A673 (cell line): ENCODE measurements around the gene HEXIM1. TPM values are rescaled to one million over a fixed set of nuclear protein-coding genes. Genes with fewer than 3 reads are reported as not detected.

Source experiments
- BruUV-seq: library from RNA; stranded (reverse); fragments of 400-500 nt; replicated peaks from 2 replicates; lab custom pipeline; 2021; lab: Mats Ljungman, UMichigan
- CTCF ChIA-PET: fragments of 300-600 bp; sonication (Branson Sonifier 250); formaldehyde crosslinking; loops from one replicate; lab custom pipeline; 2022; ENCODE audit warnings: antibody characterized with exemption; lab: Charles Lee
- POLR2A ChIA-PET: fragments of 300-600 bp; sonication (Branson Sonifier 250); formaldehyde crosslinking; loops from one replicate; lab custom pipeline; 2022; ENCODE audit warnings: antibody characterized with exemption; ENCODE audit not compliant: low non-redundant PET; lab: Charles Lee
- DNase-seq: peaks from one replicate; pipeline ENCODE4 v3.0.0-alpha.2; 2015; ENCODE audit warnings: low spot score
- H3K27ac ChIP-seq: fragments of 200-600 bp; sonication (generic); 2 replicates; pipeline ENCODE4 v1.5.1; 2016; ENCODE audit warnings: mixed run types, low read depth, mild to moderate bottlenecking, mixed read lengths, antibody characterized with exemption, low read length; ENCODE audit not compliant: poor library complexity, severe bottlenecking
- H3K27me3 ChIP-seq: fragments of 200-600 bp; sonication (generic); replicated peaks from 2 replicates; pipeline ENCODE4 v1.6.1; 2017; ENCODE audit warnings: mixed run types, low read depth, mild to moderate bottlenecking, mixed read lengths, antibody characterized with exemption, low read length; ENCODE audit not compliant: insufficient read depth, poor library complexity
- H3K36me3 ChIP-seq: fragments of 200-600 bp; sonication (generic); 2 replicates; pipeline ENCODE4 v1.6.1; 2016; ENCODE audit warnings: mixed run types, mild to moderate bottlenecking, mixed read lengths, antibody characterized with exemption, low read length; ENCODE audit not compliant: insufficient read depth, poor library complexity, severe bottlenecking
- H3K4me1 ChIP-seq: fragments of 200-600 bp; sonication (generic); 2 replicates; pipeline ENCODE4 v1.6.1; 2017; ENCODE audit warnings: mixed run types, mild to moderate bottlenecking, mixed read lengths, antibody characterized with exemption, low read length; ENCODE audit not compliant: insufficient read depth, poor library complexity, severe bottlenecking
- H3K4me3 ChIP-seq: fragments of 200-600 bp; sonication (generic); 2 replicates; pipeline ENCODE4 v1.5.1; 2016; ENCODE audit warnings: low read depth, mixed run types, mild to moderate bottlenecking, mixed read lengths, low read length; ENCODE audit not compliant: poor library complexity, severe bottlenecking
- H3K9me3 ChIP-seq: fragments of 200-600 bp; sonication (generic); 2 replicates; pipeline ENCODE4 v1.6.1; 2016; ENCODE audit warnings: mixed run types, low read depth, mild to moderate bottlenecking, mixed read lengths, antibody characterized with exemption, low read length; ENCODE audit not compliant: poor library complexity, severe bottlenecking
- CTCF ChIP-seq: fragments of 300-800, 200-600 bp; sonication (generic); conservative IDR thresholded peaks from 2 replicates; pipeline ENCODE4 v1.5.1; 2017; ENCODE audit warnings: low read depth, mild to moderate bottlenecking, antibody characterized with exemption, low read length, moderate library complexity, mixed read lengths
- EZH2 ChIP-seq: fragments of 200-600 bp; sonication (generic); IDR thresholded peaks from 2 replicates; pipeline ENCODE4 v1.6.1; 2017; ENCODE audit warnings: borderline replicate concordance, low read depth, mild to moderate bottlenecking, mixed read lengths, antibody characterized with exemption, low read length; ENCODE audit not compliant: poor library complexity, severe bottlenecking
- intact Hi-C: fragments of 100-400 bp; cut with micrococcal nuclease; formaldehyde crosslinking; loops from one replicate; pipeline ENCODE4 v1.10.0; 2022; ENCODE audit not compliant: unreplicated experiment
- total RNA-seq: library from RNA; stranded (reverse); gene quantifications from 2 replicates; pipeline ENCODE4 v1.2.3, GENCODE V29; 2021

Gene HEXIM1
- total RNA-seq, 1 experiment from 2014 or later: 21.2 TPM

GRCh38 chr17:45149669-45150664 lies 1.7 kb downstream of the HEXIM1 start:
- ChIA-PET POLR2A (no interaction called here), CTCF (interaction anchor here (0.6 to 3.3 kb wide), 6 partner anchors 11 to 928 kb away, joined by 3 to 16 read pairs (median 5); partner anchors contain the start of genes ACBD4 and HEXIM2)
- intact Hi-C loops: no loop called here
- Histone ChIP-seq H3K9me3 (no peaks in the 10 kb centered on the region), H3K27me3 (no peaks in the 10 kb centered on the region), H3K4me1 (peaks cover 6% of the 10 kb centered on the region), H3K4me3 (peak overlapping the region; percentile 81), H3K36me3 (no peaks in the 10 kb centered on the region), H3K27ac (peak overlapping the region; percentile 81)
- no peak for TF ChIP-seq CTCF
- no peak for TF ChIP-seq EZH2
- BruUV-seq: no TSS peak
- no peak for DNase-seq

- Histone ChIP-seq H3K4me3 (peak overlapping the region; percentile 81), H3K9me3 (no peaks in the 10 kb centered on the region), H3K4me1 (peaks cover 6% of the 10 kb centered on the region), H3K27me3 (no peaks in the 10 kb centered on the region), H3K36me3 (no peaks in the 10 kb centered on the region), H3K27ac (peak overlapping the region; percentile 49)
- intact Hi-C loops: no loop called here
- no peak for DNase-seq
- ChIA-PET CTCF (interaction anchor here (0.5 to 2.1 kb wide), 6 partner anchors 10 to 202 kb away, joined by 3 to 19 read pairs (median 6); partner anchors contain the start of genes ACBD4 and HEXIM2), POLR2A (interaction anchor here (0.7 to 1.6 kb wide), 2 partner anchors 10 to 88 kb away, joined by 3 to 4 read pairs; partner anchors contain the start of gene HEXIM2)
- no TSS peak for BruUV-seq
- TF ChIP-seq CTCF (no peak), EZH2 (no peak)
Measured at GRCh38 chr17:45150911-45151809, 2.9 kb downstream of the HEXIM1 start.

- H3K27me3 ChIP-seq: no peaks in the 10 kb centered on the region
- ChIA-PET POLR2A (no interaction called here), CTCF (interaction anchor here (0.6 kb wide), 1 partner anchor 242 kb away, joined by 3 read pairs; no protein-coding TSS in a partner anchor)
- peaks cover 9% of the 10 kb centered on the region for H3K4me1 ChIP-seq
- H3K4me3 ChIP-seq: no peak overlapping the region
- H3K27ac ChIP-seq: no peak overlapping the region
- TF ChIP-seq CTCF: no peak
- TF ChIP-seq EZH2: no peak
- intact Hi-C loops: no loop called here
- no peaks in the 10 kb centered on the region for H3K36me3 ChIP-seq
- no TSS peak for BruUV-seq
- H3K9me3 ChIP-seq: no peaks in the 10 kb centered on the region
- no peak for DNase-seq
Measured at GRCh38 chr17:45155029-45155428, 6.8 kb downstream of the HEXIM1 start.
